ENCODE data around the gene NDOR1. TPM values are rescaled to one million over a fixed set of nuclear protein-coding genes. Genes with fewer than 3 reads are reported as not detected.
A peak's percentile ranks its signal among the peaks of the same experiment; 100 is the strongest.
"Not testable (repeated sequence)": the region's sequence is repeated elsewhere in the genome, so short reads cannot be mapped to it uniquely, and the experiment has no call there.

Gene NDOR1
- polyA plus RNA-seq, 10 donors: 3.8 to 10.6 (median 6.9) TPM

DNA sequence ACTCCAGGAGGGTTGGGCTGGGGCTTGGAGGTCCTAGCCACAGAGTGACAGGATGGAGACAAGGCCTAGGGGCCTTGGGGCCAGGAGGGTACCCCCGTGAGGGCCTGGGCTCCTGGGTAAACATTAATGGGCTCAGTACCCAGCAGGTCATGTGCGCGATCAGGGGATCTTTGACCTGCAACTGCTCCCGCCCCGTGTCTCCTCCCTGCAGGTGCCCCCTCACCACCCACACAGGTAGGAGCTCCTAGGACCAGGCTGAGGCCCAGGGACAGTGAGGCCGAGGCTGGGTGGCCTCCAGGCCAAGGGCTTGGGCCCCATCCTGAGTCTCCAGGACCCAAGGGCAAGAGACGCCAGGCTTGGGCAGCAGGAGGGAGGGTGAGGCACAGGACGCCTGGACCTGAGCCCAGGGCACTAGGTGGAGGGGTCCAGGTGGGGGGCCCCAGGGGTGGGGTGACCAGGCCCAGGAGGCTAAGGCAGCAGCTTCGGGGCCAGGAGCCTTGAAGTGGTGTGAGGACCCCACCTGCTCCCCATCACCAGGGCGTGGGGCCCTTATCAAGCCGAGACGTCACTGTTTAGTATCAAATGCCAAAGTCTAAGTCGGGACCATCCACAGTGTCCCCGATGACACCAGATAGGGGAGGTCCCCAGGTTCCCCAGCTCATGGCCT, 25.3 kb downstream of the NDOR1 start, which contains the start of gene SLC34A3:
SLC34A3 (plus strand) TSS at position 197 of the 667 bp plus-strand sequence. CDS start 802 bp downstream, outside the sequence.
- no peak for DNase-seq

DNA sequence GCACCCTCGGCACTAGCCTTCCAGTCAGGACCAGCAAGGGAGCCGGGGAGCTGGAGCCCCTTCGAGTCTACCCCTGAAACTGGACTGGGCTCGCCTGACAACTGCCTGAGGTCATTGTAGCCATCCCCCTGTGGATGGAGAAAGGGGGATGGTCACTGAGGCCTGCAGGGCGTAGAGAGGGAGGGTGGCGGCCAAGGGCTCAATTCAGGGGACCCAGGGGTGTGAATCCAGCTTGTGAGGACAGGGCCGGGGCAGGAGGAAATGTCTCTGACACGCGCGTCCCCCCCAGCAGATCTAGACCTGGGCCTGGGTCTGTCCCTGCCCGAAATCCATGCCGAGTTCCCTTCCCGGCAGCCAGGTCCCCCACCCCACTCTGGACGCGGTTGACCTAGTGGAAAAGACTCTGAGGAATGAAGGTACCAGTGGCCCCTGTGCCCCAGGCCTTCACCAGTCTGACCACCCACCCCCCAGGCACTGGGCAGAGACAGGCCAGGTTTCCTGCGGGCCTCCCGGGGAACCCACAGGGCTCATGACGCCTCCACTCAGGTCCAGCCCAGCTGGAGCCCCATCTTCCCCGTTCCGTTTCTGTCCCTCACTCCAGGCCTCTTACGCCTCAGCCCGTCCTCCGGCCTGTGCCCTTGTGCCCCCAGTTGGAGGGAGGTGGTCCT, 26.0 kb downstream of the NDOR1 start:
- DNase-seq: no peak

DNA sequence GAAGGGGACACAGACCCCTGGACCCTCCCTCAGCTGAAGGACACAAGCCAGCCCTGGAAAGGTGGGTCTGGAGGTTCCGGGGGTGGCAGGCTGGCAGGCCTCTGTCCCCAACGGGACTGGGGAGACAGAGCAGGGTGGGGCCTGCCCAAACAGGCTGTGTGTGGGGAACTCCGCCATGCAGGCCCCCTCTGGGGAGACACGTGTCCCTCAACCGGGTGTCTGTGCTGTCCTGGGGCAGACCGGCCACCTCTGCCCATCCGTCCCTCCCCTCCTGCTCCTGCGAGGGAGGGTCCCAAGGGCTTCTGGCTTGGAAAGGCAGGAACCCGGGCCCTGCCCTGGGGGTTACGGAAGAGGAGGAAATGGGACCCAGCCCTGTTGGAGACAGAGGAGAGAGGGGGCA, 26.6 kb downstream of the NDOR1 start:
- DNase-seq: no peak

DNA sequence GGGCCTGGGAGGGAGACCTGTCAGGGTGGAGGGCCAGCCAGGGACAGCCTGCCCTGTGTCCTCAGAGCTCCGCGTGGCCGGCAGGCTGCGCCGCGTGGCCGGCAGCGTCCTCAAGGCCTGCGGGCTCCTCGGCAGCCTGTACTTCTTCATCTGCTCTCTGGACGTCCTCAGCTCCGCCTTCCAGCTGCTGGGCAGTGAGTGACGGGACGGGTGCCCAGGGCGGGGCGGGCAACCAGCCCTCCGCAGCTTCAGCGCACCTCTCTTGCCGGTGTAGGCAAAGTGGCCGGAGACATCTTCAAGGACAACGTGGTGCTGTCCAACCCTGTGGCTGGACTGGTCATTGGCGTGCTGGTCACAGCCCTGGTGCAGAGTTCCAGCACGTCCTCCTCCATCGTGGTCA, 27.0 kb downstream of the NDOR1 start:
- no peak for DNase-seq

DNA sequence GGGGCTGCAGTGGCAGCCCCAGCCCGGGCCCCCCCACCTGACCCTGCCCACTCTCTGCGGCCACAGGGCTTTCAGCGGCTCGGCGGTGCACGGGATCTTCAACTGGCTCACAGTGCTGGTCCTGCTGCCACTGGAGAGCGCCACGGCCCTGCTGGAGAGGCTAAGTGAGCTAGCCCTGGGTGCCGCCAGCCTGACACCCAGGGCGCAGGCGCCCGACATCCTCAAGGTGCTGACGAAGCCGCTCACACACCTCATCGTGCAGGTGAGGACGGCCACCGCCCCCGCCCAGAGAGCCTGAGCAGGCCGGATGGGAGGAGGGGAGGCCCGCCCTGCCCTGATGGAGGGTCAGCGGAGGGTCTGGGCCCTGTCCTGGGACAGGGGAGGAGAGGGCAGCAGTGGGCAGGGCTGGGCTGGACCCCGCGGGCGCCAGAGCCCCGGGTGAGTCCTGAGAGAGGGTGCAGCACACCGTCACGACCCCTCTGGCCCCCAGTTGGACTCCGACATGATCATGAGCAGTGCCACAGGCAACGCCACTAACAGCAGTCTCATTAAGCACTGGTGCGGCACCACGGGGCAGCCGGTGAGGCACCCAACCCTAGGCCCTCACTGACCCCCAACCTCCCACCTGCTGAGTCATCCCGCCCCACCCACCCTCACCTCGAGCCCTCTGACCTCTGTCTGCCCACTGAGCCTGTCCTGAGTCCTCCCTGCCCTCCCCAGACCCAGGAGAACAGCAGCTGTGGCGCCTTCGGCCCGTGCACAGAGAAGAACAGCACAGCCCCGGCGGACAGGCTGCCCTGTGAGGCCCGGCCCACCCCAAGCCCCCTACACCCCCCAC, 27.9 kb downstream of the NDOR1 start:
- no peak for DNase-seq

DNA sequence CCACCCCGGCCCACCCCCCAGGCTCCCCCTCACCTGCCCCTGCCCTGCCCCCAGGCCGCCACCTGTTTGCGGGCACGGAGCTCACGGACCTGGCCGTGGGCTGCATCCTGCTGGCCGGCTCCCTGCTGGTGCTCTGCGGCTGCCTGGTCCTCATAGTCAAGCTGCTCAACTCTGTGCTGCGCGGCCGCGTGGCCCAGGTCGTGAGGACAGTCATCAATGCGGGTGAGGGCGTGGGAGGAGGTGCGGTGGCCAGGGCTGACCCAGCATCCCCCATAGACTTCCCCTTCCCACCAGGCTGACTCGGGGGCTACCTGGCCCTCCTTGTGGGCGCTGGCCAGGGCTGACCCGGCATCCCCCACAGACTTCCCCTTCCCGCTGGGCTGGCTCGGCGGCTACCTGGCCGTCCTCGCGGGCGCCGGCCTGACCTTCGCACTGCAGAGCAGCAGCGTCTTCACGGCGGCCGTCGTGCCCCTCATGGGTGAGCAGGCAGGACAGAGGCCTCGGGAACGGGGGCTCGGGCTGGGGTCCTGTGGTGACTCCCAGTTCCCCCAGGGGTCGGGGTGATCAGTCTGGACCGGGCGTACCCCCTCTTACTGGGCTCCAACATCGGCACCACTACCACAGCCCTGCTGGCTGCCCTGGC, 28.7 kb downstream of the NDOR1 start:
- DNase-seq: no peak

DNA sequence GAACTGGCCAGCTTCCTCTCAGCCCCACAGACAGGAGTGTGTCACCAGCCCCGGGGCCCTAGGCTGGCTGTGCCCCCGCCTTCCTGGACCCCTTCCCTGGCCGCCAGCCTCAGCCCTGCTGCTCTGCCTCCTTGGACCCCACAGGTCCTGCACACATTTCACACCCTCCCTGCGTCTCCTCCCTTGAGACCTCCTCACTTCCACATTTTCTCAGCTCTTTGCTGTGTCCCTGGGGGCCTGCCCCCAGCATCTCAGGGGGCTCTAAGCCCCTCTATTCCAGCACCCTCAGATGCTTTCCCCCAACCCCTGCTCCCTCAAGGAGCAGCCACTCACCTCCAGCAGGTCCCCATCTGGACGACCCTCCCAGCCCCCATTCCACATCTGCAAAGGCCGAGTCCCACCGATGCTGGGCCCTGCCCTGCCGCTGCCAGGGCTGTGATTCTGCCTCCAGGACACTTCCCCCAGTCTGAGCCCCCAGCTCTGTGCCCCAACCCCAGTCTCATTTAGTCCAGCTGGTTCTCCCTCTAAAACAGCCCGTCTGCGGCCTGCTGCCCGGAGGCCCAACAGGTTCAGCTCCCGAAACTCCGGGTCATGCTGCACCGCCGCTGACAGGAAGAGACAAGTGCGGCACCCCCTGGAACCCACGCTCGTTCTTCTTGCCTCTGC, 29.4 kb downstream of the NDOR1 start:
- DNase-seq: no peak

DNA sequence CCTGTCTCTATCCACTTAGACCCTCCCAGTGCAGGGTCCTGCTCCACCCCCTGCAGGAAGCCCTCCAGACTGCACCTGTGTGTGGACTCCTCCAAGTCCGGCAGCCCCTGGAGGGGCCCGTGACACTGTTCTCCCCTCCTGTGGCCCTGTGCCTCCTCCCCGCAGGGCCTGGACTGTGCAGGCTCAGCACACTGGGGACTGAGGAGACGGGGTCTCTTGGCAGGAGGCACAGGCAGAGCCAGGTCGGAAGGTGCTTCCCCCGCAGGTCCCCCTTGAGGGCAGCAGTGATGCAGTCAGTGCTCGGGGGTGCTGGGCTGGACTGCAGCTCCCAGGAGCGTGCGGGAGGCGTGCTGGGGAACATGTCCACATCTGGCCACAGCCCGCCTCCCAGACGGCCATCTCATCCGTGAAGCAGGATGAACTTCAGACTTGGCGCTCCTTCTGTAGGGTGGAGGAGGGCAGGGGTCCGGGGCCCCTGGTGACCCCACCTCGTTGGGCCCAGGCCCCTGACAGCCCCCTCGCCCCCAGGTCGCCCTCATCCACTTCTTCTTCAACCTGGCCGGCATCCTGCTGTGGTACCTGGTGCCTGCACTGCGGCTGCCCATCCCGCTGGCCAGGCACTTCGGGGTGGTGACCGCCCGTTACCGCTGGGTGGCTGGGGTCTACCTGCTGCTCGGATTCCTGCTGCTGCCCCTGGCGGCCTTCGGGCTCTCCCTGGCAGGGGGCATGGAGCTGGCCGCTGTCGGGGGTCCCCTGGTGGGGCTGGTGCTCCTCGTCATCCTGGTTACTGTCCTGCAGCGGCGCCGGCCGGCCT, 30.1 kb downstream of the NDOR1 start:
- no peak for DNase-seq

DNA sequence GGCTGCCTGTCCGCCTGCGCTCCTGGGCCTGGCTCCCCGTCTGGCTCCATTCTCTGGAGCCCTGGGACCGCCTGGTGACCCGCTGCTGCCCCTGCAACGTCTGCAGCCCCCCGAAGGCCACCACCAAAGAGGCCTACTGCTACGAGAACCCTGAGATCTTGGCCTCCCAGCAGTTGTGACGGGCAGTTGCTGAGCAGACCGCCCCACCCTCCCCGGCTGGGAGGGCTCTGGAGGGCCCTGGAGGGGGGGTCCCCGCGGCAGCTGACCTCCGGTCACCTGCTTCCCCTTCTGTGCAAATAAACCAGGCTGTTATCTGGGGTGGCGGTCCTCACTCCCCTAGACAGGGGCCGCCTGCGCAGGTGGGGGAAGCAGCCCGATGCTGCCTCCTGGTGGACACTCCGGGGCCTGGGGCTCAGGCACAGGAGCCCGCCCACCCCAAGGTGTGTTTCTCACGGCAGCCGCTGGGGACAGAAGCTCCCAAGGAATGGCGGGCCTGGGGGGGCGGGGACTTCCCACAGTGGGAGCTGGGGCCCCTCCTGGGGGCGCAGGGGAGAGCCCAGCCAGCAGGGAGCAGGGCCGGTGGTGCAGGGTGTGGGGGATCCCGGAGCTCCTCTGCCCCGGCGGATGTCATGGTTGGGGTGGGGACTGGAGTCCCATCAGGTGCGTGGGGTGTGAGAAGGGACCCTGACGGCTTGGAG, 30.9 kb downstream of the NDOR1 start:
- DNase-seq: peak; percentile 68 to 83 (median 77)

DNA sequence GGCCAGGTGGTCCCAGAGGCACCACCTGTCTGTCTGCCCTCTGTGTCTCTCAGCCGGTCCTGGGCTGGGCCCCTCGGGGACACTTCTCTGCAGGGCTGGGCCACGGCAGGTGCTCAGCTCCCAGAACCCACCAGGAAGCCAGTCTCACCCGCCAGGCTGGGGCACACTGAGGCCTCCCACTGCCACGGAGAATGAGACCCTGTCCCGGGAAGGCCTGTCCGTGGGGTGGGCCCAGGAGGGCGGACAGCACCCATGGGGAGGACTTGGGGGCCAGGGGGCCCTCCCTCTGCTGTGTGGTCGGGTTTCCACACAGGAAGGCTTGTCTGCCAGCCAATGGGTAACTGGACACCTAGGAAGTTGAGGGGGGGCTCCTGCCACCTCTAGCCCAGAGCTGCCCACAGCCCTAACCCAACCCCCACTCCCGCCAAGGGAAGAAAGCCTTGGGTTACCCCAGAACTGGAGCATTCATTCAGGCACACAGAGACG, 31.5 kb downstream of the NDOR1 start:
- no peak for DNase-seq

DNA sequence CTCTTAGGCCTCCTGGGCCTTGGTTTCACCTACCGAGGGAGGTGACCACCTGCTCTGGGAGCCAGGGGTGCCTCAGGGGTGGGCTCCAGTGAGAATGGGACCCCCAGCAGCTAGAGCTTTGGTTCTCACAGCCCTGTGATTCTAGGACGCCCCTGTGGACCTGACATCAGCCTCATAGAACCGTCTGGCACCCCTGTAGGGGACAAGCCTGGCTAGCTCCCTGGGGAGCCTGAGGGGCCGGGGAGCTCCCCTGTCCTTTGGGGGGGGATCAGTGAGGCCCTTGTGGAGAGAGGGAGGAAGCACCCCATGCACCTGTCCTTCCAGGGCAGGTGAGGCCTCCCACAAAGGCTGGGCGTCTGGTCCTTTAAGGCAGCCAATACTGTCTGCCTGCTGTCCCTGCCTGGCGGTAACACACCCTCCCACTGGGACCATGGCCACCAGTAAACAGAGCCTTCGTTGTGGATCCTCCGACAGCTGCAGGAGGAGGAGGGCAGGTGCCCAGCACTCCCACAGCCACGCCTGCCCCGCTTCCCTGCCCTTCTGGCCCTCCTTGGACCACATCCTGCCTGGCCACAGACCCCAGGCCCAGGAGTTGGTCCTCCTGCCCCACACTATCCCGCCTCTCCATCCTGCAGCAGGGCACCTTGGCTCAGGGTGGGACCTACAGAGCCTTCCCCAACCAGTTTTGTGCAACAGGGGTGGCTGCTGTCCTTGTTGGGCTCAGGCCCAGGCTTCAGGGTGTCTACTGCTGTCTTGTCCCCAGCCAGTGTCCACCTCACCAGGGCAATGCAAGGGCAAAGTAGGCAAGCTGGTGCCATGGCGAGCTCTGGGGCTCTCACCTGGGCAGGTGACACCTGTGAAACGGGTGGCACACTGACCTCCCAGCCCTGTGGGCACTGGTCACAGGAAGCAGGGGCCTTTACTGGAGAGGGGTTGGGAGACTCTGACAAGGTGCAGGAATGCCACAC, 32.5 kb downstream of the NDOR1 start:
- DNase-seq: peak in 2 of 3 donors; percentile 59 to 64

DNA sequence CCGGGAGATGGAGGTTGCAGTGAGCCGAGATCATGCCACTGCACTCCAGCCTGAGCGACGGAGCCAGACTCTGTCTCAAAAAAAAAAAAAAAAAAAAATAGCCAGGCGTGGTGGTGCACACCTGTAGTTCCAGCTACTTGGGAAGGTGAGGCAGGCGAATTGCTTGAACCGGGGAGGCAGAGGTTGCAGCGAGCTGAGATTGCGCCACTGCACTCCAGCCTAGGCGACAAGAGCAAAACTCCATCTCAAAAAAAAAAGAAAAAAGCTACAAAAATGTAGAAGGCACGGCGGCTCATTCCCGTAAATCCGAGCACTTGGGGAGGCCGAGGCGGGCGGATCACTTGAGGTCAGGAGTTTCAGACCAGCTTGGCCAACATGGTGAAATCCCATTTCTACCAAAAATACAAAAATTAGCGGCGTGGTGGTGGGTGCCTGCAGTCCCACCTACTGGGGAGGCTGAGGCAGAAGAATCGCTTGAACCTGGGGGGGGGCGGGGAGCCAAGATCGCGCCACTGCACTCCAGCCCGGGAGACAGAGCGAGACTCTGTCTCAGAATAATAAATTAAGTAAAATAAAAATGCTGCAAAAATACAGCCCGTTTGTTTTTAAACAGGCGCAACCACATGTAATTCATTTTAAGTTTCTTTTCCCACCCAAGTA, 34.2 kb downstream of the NDOR1 start:
- DNase-seq: not testable (repeated sequence)

DNA sequence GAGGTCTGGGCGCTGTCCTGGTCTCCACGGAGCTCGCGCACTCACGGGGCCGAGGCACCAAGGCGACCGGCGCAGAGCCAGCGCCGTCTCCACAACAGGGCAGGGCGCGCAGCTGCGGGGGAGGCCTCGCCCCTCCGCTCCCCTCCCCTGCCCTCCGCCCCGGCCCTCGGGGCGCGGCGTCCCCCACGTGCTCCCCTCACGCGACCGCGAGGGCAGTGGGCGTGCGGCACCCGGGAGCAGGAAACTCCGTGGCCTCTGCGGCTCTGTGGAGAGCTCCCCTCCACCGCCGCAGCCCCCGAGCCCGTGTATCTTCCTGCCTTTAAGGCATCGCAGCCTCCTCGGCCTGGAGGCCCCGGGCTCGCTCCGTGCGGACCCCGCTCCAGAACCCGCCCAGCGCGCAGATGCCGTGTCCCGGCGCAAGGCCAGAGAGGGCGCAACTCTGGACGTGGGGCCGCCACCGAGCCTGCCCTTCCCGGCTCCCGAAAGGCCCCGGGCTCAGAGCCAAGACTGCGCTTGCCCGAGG, 34.9 kb downstream of the NDOR1 start:
- DNase-seq: peak in 2 of 3 donors; percentile 65 to 88

DNA sequence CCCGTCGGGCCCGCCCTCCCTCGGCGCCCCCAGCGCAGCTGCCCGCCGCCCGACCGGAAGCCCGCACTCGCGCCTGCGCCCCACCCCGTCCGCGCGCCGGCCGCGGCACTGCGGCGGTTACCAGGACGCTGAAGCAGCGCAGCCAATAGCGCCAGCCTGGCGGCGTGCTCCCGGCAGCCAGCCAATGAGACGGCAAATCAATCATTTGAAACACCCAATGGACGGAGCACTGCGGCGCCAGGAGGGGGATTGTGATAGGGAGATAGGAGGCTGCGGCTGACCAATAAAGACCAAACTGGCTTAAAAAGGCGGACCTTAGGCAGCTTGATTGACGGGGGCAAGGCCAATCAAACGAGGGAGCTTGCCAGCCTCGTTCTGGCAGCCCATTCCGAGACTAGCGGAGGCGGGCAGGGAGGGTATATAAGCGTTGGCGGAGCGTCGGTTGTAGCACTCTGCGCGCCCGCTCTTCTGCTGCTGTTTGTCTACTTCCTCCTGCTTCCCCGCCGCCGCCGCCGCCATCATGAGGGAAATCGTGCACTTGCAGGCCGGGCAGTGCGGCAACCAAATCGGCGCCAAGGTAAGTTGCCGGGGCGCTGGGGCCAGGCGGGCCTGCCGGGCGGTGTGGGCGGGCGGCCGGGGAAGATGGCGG, 35.5 kb downstream of the NDOR1 start, which contains the start of gene TUBB4B:
TUBB4B (plus strand) TSS at position 447 of the 649 bp plus-strand sequence; CDS start at position 521, 74 bp downstream.
- DNase-seq: peak; percentile 100

DNA sequence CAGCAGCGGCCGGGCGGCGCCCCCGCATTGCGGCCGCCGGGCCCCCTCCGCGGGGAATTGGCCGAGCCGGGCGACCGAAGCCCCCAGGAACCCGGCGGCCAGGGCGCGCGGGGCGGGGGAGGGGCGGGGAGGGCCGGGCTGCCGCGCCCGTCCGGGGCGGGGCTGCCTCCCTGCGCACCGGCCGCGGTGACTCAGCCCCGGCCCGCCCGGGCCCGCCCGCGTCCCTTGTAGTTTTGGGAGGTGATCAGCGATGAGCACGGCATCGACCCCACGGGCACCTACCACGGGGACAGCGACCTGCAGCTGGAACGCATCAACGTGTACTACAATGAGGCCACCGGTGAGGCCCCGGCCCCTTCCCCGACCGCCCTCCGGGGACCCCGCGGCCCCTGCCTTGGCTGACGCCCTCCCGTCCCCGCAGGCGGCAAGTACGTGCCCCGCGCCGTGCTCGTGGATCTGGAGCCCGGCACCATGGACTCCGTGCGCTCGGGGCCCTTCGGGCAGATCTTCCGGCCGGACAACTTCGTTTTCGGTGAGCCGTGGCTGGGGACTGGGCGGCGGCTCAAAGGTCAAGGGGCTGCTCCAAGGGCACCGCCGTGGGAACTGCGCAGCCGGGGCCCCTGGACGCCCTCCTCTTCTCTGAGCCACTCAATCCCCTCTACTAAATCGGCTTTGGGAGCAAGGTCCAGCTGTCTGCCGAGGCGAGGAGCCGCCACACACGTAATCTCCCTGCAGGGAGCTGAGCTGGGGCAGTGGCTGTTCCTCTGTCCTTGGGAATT, 36.2 kb downstream of the NDOR1 start:
- DNase-seq: peak in 1 of 3 donors; percentile 54
